HEK293 (cell line): ENCODE data around the gene PLA2G4D.

Experiments
- BCL11A ChIP-seq: fragments of 450-650 bp; formaldehyde crosslinking; IDR thresholded peaks from 2 replicates; pipeline ENCODE4 v1.5.1; 2016; ENCODE audit warnings: low read depth, missing biosample characterization, missing genetic modification characterization
- KLF16 ChIP-seq: fragments of 450-650 bp; formaldehyde crosslinking; IDR thresholded peaks from 2 replicates; pipeline ENCODE4 v1.5.1; 2017; ENCODE audit warnings: missing biosample characterization, missing genetic modification characterization
- ZBTB26 ChIP-seq: fragments of 450-650 bp; formaldehyde crosslinking; optimal IDR thresholded peaks from 2 replicates; pipeline ENCODE3; 2016; ENCODE audit warnings: missing biosample characterization, mild to moderate bottlenecking, missing genetic modification characterization
- ZBTB7A ChIP-seq: fragments of 450-650 bp; formaldehyde crosslinking; IDR thresholded peaks from 2 replicates; pipeline ENCODE4 v1.5.1; 2016; ENCODE audit warnings: low read depth, missing biosample characterization, missing genetic modification characterization
- ZNF16 ChIP-seq: fragments of 450-650 bp; formaldehyde crosslinking; IDR thresholded peaks from 2 replicates; pipeline ENCODE4 v1.5.1; 2016; ENCODE audit warnings: low read depth, missing biosample characterization, missing genetic modification characterization
- ZNF18 ChIP-seq: fragments of 450-650 bp; formaldehyde crosslinking; IDR thresholded peaks from 2 replicates; pipeline ENCODE4 v1.5.1; 2016; ENCODE audit warnings: missing biosample characterization, missing genetic modification characterization
- ZNF214 ChIP-seq: fragments of 450-650 bp; formaldehyde crosslinking; IDR thresholded peaks from 2 replicates; pipeline ENCODE4 v1.5.1; 2017; ENCODE audit warnings: missing biosample characterization, mild to moderate bottlenecking, missing genetic modification characterization, borderline replicate concordance
- ZNF785 ChIP-seq: fragments of 450-650 bp; formaldehyde crosslinking; IDR thresholded peaks from 2 replicates; pipeline ENCODE4 v1.5.1; 2016; ENCODE audit warnings: missing biosample characterization, missing genetic modification characterization
- TF ChIP-seq, protein P1 (sequence below): fragments of 450-650 bp; formaldehyde crosslinking; IDR thresholded peaks from 2 replicates; pipeline ENCODE4 v1.5.1; 2016; ENCODE audit warnings: missing biosample characterization, missing genetic modification characterization
- TF ChIP-seq, protein P2 (sequence below): fragments of 450-650 bp; formaldehyde crosslinking; IDR thresholded peaks from 2 replicates; pipeline ENCODE4 v1.5.1; 2016; ENCODE audit warnings: missing biosample characterization, missing genetic modification characterization

GRCh38 chr15:42056934-42057798, 37.2 kb downstream of the PLA2G4D start:
- TF ChIP-seq, protein P1, sequence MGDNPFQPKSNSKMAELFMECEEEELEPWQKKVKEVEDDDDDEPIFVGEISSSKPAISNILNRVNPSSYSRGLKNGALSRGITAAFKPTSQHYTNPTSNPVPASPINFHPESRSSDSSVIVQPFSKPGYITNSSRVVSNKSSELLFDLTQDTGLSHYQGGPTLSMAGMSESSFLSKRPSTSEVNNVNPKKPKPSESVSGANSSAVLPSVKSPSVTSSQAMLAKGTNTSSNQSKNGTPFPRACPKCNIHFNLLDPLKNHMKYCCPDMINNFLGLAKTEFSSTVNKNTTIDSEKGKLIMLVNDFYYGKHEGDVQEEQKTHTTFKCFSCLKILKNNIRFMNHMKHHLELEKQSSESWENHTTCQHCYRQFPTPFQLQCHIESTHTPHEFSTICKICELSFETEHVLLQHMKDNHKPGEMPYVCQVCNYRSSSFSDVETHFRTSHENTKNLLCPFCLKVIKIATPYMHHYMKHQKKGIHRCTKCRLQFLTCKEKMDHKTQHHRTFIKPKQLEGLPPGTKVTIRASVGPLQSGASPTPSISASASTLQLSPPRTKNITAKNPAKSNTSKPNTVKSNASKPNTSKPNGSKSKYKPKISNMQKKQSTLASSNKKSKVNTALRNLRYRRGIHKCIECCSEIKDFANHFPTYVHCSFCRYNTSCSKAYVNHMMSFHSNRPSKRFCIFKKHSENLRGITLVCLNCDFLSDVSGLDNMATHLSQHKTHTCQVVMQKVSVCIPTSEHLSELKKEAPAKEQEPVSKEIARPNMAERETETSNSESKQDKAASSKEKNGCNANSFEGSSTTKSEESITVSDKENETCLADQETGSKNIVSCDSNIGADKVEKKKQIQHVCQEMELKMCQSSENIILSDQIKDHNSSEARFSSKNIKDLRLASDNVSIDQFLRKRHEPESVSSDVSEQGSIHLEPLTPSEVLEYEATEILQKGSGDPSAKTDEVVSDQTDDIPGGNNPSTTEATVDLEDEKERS (tag by site-specific recombination): no peak
- TF ChIP-seq, protein P2, sequence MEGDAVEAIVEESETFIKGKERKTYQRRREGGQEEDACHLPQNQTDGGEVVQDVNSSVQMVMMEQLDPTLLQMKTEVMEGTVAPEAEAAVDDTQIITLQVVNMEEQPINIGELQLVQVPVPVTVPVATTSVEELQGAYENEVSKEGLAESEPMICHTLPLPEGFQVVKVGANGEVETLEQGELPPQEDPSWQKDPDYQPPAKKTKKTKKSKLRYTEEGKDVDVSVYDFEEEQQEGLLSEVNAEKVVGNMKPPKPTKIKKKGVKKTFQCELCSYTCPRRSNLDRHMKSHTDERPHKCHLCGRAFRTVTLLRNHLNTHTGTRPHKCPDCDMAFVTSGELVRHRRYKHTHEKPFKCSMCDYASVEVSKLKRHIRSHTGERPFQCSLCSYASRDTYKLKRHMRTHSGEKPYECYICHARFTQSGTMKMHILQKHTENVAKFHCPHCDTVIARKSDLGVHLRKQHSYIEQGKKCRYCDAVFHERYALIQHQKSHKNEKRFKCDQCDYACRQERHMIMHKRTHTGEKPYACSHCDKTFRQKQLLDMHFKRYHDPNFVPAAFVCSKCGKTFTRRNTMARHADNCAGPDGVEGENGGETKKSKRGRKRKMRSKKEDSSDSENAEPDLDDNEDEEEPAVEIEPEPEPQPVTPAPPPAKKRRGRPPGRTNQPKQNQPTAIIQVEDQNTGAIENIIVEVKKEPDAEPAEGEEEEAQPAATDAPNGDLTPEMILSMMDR: peak; percentile 86
- TF ChIP-seq ZBTB26: peak; percentile 20
- TF ChIP-seq ZNF16 (tag by site-specific recombination): no peak
- TF ChIP-seq ZNF18: no peak
- TF ChIP-seq ZNF214: no peak
- TF ChIP-seq BCL11A (tag by site-specific recombination): 0 out of 2 replicates have a peak, but pooled peaks have one; percentile 12
- TF ChIP-seq ZNF785 (tag by site-specific recombination): no peak
- no peak for TF ChIP-seq ZBTB7A (tag by site-specific recombination)
- 0 out of 2 replicates have a peak, but pooled peaks have one; percentile 14 for TF ChIP-seq KLF16 (tag by site-specific recombination)
